Ectodermal cell (in vitro differentiated cells): ENCODE results near the gene FIGN.

ENCODE experiments used
- H3K27ac ChIP-seq: 2 replicates; pipeline ENCODE4 v1.7.0; 2013; ENCODE audit warnings: mild to moderate bottlenecking, low read depth, low read length; ENCODE audit not compliant: insufficient read depth, poor library complexity, severe bottlenecking
- H3K27me3 ChIP-seq: 2 replicates; pipeline ENCODE4 v1.7.0; 2013; ENCODE audit warnings: mild to moderate bottlenecking, low read length; ENCODE audit not compliant: insufficient read depth, control insufficient read depth, poor library complexity, severe bottlenecking
- H3K36me3 ChIP-seq: one replicate; pipeline ENCODE4 v1.7.0; 2013; ENCODE audit warnings: low read length; ENCODE audit not compliant: control insufficient read depth, insufficient read depth
- H3K4me1 ChIP-seq: one replicate; pipeline ENCODE4 v1.7.0; 2013; ENCODE audit warnings: low read length; ENCODE audit not compliant: control insufficient read depth, insufficient read depth
- H3K4me3 ChIP-seq: 2 replicates; pipeline ENCODE4 v1.7.0; 2013; ENCODE audit warnings: low read depth, low read length, control low read depth; ENCODE audit not compliant: insufficient read depth
- H3K9me3 ChIP-seq: 2 replicates; pipeline ENCODE4 v1.7.0; 2013; ENCODE audit warnings: mild to moderate bottlenecking, low read length, moderate library complexity; ENCODE audit not compliant: control insufficient read depth
- WGBS, 2 experiments: methylation state at CpG; one replicate each; pipeline ENCODE4 v1.1.7; 2013; ENCODE audit warnings: missing lambda C conversion rate in 2 of 2; 5-methylcytosine and 5-hydroxymethylcytosine counted together

Gene FIGN

GRCh38 chr2:163669506-163669905 lies 66.3 kb downstream of the FIGN start:
- no peak overlapping the region for H3K4me3 ChIP-seq
- WGBS, 2 experiments = 90 to 96% methylated on average over 2 of the region's 2 CpGs
- no peaks in the 10 kb centered on the region for H3K27me3 ChIP-seq
- peaks cover 13% of the 10 kb centered on the region for H3K4me1 ChIP-seq
- no peaks in the 10 kb centered on the region for H3K9me3 ChIP-seq
- H3K36me3 ChIP-seq = no peaks in the 10 kb centered on the region
- no peak overlapping the region for H3K27ac ChIP-seq

GRCh38 chr2:163667064-163667887 lies 68.5 kb downstream of the FIGN start:
- 94 to 96% methylated on average over 3 to 4 of the region's 4 CpGs for WGBS, 2 experiments
- Histone ChIP-seq H3K4me3 (no peak overlapping the region), H3K4me1 (peaks cover 14% of the 10 kb centered on the region), H3K36me3 (no peaks in the 10 kb centered on the region), H3K27me3 (no peaks in the 10 kb centered on the region), H3K9me3 (no peaks in the 10 kb centered on the region), H3K27ac (no peak overlapping the region)

GRCh38 chr2:163665817-163666216 lies 70.0 kb downstream of the FIGN start:
- Histone ChIP-seq H3K4me3 (no peak overlapping the region), H3K9me3 (no peaks in the 10 kb centered on the region), H3K27me3 (no peaks in the 10 kb centered on the region), H3K36me3 (no peaks in the 10 kb centered on the region), H3K27ac (no peak overlapping the region), H3K4me1 (peaks cover 14% of the 10 kb centered on the region)

- H3K27ac ChIP-seq = no peak overlapping the region
- H3K4me1 ChIP-seq = peaks cover 14% of the 10 kb centered on the region
- H3K27me3 ChIP-seq = no peaks in the 10 kb centered on the region
- no peak overlapping the region for H3K4me3 ChIP-seq
- no peaks in the 10 kb centered on the region for H3K36me3 ChIP-seq
- no peaks in the 10 kb centered on the region for H3K9me3 ChIP-seq
- 40 to 79% methylated on average over 2 of the region's 2 CpGs for WGBS, 2 experiments
Observed at GRCh38 chr2:163665051-163665450, 70.8 kb downstream of the FIGN start.

- no peaks in the 10 kb centered on the region for H3K27me3 ChIP-seq
- no peak overlapping the region for H3K4me3 ChIP-seq
- no peaks in the 10 kb centered on the region for H3K9me3 ChIP-seq
- H3K36me3 ChIP-seq = no peaks in the 10 kb centered on the region
- 87 to 95% methylated on average over 4 to 5 of the region's 5 CpGs for WGBS, 2 experiments
- H3K4me1 ChIP-seq = peaks cover 14% of the 10 kb centered on the region
- H3K27ac ChIP-seq = no peak overlapping the region
Observed at GRCh38 chr2:163664610-163665009, 71.2 kb downstream of the FIGN start.

- Histone ChIP-seq H3K4me3 (no peak overlapping the region), H3K9me3 (no peaks in the 10 kb centered on the region), H3K27me3 (no peaks in the 10 kb centered on the region), H3K36me3 (no peaks in the 10 kb centered on the region), H3K27ac (no peak overlapping the region), H3K4me1 (peaks cover 29% of the 10 kb centered on the region)
- WGBS, 2 experiments = 85% methylated on average over 4 of the region's 4 CpGs
Observed at GRCh38 chr2:163662141-163662780, 73.5 kb downstream of the FIGN start.

GRCh38 chr2:163659224-163659623 lies 76.6 kb downstream of the FIGN start:
- Histone ChIP-seq H3K4me3 (no peak overlapping the region), H3K36me3 (no peaks in the 10 kb centered on the region), H3K4me1 (peaks cover 22% of the 10 kb centered on the region), H3K27ac (no peak overlapping the region), H3K9me3 (no peaks in the 10 kb centered on the region), H3K27me3 (no peaks in the 10 kb centered on the region)
- WGBS, 2 experiments = 86 to 100% methylated on average over 2 of the region's 2 CpGs

- Histone ChIP-seq H3K36me3 (no peaks in the 10 kb centered on the region), H3K27ac (no peak overlapping the region), H3K4me3 (no peak overlapping the region), H3K9me3 (no peaks in the 10 kb centered on the region), H3K4me1 (peaks cover 22% of the 10 kb centered on the region), H3K27me3 (no peaks in the 10 kb centered on the region)
- WGBS, 2 experiments = 51 to 65% methylated on average over 2 of the region's 2 CpGs
Observed at GRCh38 chr2:163658556-163658955, 77.3 kb downstream of the FIGN start.

- Histone ChIP-seq H3K4me1 (peaks cover 22% of the 10 kb centered on the region), H3K27ac (no peak overlapping the region), H3K9me3 (no peaks in the 10 kb centered on the region), H3K27me3 (no peaks in the 10 kb centered on the region), H3K4me3 (no peak overlapping the region), H3K36me3 (no peaks in the 10 kb centered on the region)
- 93 to 100% methylated on average over 2 of the region's 3 CpGs for WGBS, 2 experiments
Observed at GRCh38 chr2:163657281-163657656, 78.5 kb downstream of the FIGN start.

GRCh38 chr2:163656622-163657280 lies 79.1 kb downstream of the FIGN start:
- H3K36me3 ChIP-seq = no peaks in the 10 kb centered on the region
- WGBS, 2 experiments = 91% methylated on average over 2 of the region's 2 CpGs
- no peak overlapping the region for H3K27ac ChIP-seq
- peaks cover 22% of the 10 kb centered on the region for H3K4me1 ChIP-seq
- H3K4me3 ChIP-seq = no peak overlapping the region
- no peaks in the 10 kb centered on the region for H3K9me3 ChIP-seq
- no peaks in the 10 kb centered on the region for H3K27me3 ChIP-seq
